ENCODE data around the gene DHRS4L2.
A peak's percentile ranks its signal among the peaks of the same experiment; 100 is the strongest.
"Not testable (repeated sequence)": the region's sequence is repeated elsewhere in the genome, so short reads cannot be mapped to it uniquely, and the experiment has no call there.

Gene DHRS4L2

DNA sequence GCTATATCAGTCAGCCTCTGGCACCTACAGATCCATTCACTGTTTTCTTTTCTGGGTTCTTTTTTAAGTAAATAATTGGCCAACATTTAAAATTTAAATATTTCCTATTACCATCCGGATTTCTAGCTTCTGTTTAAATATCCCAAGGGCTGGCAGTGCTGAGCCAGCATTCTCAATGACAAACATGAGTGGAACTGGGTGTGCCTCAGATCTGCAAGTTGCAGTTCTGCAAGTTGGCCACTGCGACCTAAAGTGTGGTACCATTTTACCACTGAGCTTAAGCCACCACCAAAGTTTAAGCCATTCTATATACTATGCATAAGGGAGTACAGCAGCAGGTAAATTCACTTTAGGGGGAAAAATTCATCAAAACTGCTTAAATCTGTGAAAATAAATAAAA, 31.2 kb downstream of the DHRS4L2 start:
- not testable (repeated sequence) for DNase-seq (ENCODE audit: low read depth)

DNA sequence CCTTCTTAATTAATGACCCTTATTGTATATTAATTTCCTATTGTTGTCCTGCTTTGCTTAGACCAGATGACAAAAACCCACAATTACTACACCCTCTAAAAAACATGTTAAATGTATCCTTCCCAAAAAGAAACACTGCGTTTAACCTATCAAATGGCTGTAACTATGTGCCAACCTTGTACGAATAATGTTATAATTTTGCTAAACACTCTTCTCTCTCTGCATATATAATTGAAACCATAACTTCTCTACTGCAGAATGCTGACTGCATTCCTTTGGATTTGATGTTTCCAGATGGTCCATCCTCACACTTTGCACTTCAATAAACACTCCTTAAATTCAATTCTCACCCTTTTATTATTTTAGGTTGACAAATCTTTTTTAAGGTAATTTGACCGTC, 31.8 kb downstream of the DHRS4L2 start:
- not testable (repeated sequence) for DNase-seq (ENCODE audit: low read depth)

DNA sequence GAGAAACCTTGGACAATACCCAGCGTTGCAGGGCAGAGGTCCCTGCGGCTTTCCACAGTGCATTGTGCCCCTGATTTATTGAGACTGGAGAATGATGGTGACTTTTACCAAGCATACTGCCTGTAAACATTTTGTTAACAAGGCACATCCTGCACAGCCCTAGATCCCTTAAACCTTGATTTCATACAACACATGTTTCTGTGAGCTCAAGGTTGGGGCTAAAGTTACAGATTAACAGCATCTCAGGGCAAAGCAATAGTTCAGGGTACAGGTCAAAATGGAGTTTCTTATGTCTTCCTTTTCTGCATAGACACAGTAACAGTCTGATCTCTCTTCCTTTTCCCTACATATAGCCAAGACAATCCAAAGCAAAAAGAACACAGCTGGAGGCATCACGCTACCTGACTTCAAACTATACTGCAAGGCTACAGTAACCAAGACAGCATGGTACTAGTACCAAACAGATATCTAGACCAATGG, 36.2 kb downstream of the DHRS4L2 start:
- not testable (repeated sequence) for DNase-seq (ENCODE audit: low read depth)

DNA sequence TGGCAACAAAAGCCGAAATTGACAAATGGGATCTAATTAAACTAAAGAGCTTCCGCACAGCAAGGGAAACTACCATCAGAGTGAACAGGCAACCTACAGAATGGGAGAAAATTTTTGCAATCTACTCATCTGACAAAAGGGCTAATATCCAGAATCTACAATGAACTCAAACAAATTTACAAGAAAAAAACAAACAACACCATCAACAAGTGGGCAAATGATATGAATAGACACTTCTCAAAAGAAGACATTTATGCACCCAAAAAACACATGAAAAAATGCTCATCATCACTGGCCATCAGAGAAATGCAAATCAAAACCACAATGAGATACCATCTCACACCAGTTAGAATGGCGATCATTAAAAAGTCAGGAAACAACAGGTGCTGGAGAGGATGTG, 41.0 kb downstream of the DHRS4L2 start:
- DNase-seq (ENCODE audit: low read depth) = not testable (repeated sequence)

DNA sequence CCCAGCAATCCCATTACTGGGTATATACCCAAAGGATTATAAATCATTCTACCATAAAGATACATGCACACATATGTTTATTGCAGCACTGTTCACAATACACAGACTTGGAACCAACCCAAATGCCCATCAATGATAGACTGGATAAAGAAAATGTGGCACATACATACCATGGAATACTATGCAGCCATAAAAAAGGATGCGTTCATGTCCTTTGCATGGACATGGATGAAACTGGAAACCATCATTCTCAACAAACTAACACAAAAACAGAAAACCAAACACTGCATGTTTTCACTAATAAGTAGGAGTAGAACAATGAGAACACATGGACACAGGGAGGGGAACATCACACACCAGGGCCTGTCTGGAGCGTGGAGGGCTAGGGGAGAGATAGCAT, 42.6 kb downstream of the DHRS4L2 start:
- not testable (repeated sequence) for DNase-seq (ENCODE audit: low read depth)

DNA sequence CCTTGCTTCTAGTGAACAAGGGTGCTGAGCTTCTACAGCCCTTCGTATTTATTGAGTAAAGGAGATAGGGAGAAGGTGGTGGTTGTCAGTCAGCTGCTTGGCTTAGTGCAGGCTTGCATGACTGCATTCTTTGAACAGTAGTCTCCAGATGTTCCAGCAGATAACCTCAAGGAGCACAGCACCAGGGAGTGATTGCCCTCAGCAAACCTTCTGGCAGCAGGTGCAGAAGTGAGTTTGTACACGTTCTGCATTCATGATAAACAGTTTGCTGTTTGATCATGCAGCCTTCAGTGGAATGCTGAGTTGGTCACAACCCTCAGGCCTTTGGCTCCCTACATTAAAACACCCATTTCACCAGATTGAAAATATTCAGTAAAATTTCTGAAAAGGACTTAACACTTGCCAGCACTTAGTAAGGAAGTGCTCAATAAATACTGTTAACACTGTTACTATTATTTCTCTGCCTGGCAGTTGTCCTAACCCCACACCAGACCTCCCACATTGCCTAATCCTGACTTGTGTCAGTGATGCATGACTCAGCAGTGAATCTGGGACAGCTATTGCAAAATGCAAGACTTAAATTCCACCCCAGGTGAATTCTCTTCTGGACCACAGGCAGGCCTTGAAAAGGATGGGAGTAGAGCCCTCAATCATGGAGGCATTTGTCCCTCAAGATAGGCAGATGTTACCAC, 44.1 kb downstream of the DHRS4L2 start:
- no peak for DNase-seq (ENCODE audit: low read depth)

DNA sequence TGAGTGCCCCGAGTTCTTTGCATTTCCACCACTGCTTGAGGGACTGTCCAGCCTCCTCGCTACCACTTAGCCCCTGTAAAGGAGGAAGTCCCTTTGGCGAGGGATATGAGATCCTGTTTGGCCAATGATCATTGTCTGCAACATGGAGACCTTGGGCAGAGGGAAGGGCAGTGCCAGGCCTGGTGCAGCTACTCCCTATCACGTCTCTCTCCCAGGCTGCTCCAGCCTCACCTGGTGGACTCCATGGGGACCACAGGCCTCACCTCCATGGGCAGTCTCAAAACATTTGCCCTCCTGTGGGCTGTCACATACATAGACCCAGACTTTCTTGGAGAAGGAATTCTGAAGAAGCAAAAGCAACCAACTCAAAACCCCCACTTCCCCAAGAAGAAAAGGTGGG, 47.0 kb downstream of the DHRS4L2 start:
- not testable (repeated sequence) for DNase-seq (ENCODE audit: low read depth)

DNA sequence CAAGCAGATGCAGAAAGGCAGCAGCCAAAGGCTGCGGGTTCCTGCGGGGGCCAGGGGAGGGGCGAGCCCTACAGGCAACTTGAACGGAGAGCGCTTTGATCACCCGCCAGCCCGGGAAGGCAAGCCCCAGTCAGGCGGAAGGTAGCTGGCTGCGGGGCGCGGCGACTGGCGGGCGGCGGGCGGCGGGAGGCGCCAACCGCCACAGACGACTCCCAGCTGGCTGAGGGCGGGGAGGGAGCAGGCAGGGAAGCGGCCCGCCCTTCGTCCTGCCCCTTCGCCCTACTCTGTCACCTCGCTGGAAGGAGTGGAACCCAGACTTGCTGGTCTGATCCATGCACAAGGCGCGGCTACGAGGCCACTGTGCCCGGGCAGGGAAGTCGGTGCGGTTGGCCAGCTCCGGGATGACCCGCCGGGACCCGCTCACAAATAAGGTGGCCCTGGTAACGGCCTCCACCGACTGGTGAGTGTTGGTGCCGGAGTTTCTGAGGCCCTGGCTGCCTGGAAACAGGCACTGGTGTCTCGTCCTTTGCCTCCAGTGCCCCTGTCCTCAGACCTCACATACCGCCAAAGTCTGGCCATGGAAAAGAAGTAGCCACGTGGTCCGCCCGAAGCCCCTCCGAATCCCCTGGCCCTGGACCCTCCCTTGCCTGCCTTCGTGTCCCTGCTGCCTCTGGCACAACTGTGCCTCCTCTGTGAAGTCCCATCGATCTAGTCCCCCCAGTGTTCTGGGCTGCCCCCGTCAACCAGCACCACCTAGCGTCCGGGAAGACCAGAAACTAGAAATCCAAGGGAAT, 47.6 kb downstream of the DHRS4L2 start:
- no peak for DNase-seq (ENCODE audit: low read depth)

DNA sequence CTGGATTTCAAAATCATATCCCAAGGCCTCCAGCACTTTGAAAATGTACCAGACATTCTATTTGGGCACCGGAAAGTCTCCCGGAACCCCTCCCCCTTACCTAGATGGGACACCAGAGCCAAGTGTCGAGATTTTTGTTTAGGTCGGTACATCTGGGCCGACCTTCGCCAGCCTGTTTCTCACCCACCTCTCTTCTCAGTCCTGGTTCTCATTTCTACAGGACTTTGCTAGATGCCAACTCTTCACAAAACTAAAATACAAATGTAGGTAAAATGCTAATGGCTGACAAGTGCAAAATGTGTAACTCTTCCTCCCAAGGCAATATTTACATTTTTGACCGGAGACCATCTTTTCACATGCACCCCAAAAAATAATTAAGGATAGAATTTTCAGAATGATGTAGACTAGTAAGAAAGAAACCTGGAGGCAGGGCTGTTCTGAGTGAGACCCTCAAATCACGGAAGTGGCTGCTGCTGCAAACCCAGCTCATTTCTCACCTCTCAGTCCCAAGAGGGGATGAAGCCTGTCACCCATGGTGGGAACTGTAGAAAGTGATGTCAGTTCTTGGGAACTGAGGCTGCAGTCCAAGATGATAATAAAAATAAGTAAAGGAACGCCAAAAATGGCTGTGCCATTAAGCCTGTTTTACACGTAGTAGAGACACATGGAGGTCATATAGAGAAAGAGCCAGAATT, 48.4 kb downstream of the DHRS4L2 start:
- not testable (repeated sequence) for DNase-seq (ENCODE audit: low read depth)

DNA sequence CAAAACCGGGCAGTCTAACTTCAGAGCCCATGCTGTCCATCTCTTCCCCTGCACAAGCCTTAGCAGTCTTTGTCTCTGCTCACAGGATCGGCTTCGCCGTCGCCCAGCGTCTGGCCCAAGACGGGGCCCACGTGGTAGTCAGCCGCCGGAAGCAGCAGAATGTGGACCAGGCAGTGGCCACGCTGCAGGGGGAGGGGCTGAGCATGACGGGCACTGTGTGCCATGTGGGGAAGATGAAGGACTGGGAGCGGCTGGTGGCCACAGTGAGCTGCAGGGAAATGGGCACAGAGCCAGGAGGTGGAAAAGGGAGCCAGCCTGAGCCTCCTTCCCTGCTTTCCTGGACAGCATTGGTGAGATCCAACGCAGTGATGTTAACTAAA, 48.9 kb downstream of the DHRS4L2 start:
- no peak for DNase-seq (ENCODE audit: low read depth)

DNA sequence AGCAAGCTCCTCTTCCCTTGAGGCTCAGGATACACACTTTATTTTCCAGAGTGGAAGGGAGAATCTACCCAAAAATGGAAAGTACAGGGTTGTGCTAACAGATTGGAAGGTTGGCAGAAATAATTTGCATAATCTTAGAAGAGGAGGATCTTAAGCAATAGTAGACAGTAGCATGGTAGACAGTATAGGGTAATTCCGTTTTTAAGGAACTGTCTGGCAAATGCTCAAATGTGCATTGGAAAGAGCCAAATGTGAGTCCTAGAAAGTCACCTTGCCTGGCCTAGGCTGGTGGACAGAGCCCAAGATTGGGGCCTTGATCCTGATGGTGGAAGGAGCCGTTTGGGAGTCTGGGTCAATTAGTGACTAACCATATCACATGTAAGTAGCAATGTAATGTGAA, 50.0 kb downstream of the DHRS4L2 start:
- DNase-seq (ENCODE audit: low read depth) = no peak

DNA sequence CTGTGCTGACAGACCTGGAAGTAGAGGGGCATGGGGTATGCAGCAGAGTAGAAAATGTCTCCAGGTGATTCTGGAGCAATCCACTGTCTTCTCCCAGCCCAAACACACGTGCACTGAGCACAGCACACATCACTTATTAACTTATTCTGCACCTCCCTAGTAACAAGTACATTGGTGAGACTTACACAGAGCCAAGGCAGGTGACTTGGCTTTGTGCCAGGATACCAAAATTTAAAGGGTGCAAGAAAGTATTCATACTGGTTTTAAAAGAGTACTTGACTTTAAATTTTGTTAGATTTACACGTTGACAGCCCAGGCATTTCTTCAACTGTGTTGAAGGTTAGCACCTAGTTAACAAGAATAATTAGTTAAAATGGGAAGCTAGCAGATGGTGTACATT, 52.0 kb downstream of the DHRS4L2 start:
- DNase-seq (ENCODE audit: low read depth) = no peak

DNA sequence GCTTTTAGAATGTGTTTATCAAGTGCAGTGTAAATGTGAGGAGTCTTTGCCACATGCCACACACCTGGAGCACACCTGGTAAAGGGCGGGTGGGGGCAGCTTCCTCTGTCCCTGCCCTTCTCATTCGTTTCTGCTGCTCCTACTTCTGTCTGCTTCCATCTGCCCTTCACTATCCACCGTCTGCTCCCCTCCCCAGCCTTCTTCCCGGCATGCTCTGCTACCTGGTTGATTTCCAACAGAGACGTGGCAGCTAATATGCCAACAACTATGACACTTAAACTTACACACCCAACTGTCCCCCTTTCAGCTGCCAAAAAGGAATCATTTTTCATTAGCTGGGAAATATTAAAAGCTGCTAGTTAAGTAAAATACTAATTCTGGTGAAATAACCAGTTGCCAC, 54.0 kb downstream of the DHRS4L2 start:
- DNase-seq (ENCODE audit: low read depth) = no peak

DNA sequence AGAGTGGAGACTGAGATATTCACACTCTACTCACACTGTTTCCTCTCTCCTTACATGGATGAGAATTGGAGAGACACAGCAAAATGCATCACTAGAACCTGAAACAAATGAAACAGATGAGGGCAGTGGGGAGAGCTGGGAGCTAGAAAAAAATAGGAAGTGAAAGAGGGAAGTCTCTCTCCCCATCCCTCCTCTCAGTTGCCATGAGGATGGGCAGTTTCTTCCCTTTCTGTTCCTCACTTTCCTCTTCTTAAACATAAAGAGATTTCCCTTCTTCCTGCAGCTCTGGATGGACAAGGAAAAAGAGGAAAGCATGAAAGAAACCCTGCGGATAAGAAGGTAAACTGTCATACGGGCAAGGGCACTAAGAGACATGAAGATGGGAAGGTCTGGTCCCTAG, 60.3 kb downstream of the DHRS4L2 start:
- DNase-seq (ENCODE audit: low read depth) = not testable (repeated sequence)

DNA sequence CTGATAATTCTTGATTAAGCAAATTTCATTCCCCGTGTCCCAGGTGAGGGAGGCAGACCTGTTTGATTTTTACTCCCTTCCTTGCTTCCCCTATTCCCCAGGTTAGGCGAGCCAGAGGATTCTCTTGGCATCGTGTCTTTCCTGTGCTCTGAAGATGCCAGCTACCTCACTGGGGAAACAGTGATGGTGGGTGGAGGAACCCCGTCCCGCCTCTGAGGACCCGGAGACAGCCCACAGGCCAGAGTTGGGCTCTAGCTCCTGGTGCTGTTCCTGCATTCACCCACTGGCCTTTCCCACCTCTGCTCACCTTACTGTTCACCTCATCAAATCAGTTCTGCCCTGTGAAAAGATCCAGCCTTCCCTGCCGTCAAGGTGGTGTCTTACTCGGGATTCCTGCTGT, 62.0 kb downstream of the DHRS4L2 start:
- DNase-seq (ENCODE audit: low read depth) = not testable (repeated sequence)

DNA sequence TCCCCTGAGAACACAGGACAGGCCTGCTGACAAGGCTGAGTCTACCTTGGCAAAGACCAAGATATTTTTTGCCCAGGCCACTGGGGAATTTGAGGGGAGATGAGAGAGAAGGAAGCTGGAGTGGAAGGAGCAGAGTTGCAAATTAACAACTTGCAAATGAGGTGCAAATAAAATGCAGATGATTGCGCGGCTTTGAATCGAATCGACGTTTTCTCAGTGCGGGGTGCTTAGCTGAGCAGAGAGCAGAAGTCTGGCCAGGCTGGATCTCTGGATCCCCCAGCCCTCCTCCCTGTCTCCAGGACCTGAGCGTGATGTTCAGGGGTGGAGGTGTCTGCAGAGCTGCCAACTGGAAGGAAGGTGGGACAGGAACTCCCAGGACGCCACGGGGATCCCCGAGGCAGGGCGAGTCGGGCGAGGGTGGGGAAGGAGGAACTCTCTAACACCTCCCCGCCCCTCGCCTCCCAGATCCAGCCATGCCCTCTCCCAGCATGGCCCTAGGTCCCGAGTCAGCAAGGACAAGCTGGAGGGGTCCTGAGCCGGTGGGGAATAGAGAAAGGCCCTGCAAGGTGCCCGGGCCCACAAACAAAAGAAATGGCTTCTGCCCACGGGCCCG, 62.6 kb downstream of the DHRS4L2 start:
- DNase-seq (ENCODE audit: low read depth) = no peak

DNA sequence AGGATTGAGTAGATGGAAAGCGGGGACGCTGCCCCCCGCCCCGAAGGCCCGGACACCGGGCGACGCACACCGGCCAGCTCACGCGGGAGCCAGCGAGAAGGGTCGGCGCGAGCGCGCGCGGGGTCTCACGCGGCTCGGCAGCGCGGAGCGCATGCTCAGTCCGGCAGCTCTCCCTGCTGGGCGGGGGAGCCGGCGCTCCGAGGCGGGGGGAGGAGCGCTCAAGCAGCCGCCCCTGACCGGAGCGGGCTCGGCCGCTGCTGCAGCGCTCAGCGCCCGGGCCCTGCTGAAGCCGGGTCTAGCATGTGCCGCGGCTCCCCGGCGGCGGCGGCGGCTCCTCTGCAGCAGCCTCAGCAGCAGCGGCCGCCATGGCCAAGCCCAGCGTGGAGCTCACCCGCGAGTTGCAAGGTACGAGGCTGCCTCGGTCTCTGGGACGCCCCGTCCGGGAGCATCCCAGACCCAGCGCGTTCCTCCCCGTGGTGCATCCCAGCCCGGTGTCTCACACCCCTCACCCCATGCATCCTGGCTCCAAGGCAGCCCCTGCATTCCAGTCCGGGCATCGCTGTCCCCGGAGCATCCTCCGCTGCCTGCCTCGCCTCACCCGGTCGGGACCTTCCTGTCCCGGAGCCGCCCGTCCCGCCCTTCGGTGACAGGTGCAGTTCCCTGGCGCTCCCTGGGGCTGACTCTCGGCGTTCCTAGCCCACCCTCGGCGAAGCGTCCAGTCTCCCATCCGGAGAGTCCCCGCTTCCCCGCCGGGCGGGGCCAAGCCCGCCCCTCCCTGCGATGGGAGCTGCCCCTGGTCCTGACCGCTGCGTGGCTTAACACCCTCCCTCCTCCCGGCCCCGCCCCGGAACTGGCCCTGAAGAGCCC, 63.3 kb downstream of the DHRS4L2 start, which contains the start of gene CARMIL3:
Gene CARMIL3 (plus strand): TSS at position 221 of the 867 bp plus-strand sequence. CDS start 145 bp downstream, at position 366.
- peak; percentile 50 for DNase-seq (ENCODE audit: low read depth)

DNA sequence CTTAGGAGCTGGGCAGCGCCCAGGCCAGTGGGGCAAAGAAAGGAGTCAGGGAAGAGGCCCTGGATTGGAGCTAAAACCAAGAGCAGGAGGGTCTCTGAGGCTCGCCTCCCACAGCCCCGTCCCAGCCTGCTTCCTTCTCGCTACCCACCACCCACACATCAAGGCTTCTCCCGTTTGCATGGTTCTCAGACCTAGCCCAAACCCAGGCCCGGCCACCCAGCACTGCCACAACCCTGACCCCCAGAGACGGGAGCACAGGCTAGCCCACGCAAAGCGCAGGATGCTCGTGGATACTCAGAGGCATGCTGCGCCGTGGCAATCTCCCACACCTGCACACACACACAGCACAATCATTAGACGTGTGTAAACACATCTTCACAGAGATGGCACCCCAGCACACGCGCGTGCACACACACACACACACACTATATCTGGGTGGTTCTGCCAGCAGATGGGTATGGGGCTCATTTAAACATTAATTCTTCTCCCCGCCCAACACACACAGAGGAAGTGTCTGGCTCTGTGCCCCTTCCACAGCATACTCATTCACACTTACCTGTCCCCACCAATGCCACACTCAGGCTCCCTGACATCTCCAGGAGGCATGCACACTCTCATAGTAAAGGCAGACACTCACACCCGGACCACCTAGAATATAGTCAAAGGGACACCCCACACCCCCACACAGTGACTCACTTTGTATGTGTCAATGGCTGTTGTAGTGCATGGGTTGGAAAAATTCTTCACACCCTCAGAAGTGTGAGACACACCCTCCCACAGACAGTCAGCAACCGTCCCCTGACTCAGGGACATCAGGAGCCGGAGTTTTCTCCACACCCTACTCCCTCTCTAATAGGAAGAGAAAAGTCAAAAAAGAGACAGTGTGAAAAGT, 64.2 kb downstream of the DHRS4L2 start:
- DNase-seq (ENCODE audit: low read depth) = peak; percentile 55

DNA sequence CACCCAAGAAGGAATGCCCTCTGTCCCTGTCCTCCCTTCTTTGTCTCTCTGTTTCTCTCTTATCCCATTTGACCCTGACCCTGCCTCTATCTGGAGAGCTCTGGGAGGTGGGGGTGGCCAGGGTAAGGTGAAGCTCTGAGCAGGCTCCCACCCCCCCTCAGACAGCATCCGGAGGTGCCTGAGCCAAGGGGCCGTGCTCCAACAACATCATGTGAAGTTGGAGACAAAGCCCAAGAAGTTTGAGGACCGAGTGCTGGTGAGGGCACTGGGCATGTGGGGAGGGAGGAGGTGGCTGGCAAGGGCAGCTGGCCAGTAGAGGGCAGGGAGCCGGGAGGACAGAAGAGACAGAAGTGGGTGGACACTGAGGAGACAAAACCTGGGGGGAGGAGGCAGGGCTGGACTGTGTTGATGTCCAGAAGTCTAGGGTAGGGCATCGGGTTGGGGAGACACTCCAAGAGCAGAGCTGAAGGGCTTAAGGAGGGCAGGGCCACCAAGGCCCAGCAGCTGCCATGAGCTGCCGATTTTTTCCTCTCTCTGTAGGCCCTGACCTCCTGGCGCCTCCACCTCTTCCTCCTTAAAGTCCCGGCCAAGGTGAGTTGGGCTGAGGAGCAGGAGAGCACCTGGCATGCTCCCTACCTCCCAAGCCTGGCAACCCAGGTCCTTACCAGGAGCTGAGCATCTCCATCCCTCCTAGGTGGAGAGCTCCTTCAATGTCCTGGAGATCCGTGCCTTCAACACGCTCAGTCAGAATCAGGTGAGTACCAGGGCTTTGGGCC, 65.0 kb downstream of the DHRS4L2 start:
- no peak for DNase-seq (ENCODE audit: low read depth)

DNA sequence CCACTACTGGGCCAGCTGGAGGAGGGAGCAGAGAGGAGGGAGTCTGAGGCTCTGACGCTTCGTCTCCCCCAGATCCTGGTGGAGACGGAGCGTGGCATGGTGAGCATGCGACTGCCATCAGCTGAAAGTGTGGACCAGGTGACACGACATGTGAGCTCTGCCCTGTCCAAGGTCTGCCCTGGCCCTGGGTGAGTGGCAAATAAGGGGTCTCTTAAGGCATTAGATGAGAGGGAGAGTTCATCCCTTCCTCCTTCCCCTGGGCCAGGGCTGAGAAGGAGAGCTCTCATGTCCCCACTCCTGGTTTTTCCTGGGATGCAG, 65.6 kb downstream of the DHRS4L2 start:
- no peak for DNase-seq (ENCODE audit: low read depth)

Data from stimulated activated CD8-positive, alpha-beta memory T cell treated with anti-CD3 and anti-CD28 coated beads, Interleukin-12 subunit alpha, Interleukin-12 subunit beta, amount 100 ng/mL, for 4 hours (primary cell).